ENCODE data around the gene CNOT6. TPM values are rescaled to one million over a fixed set of nuclear protein-coding genes. Genes with fewer than 3 reads are reported as not detected.

The CNOT6 gene
- total RNA-seq, 1 experiment from 2014 or later, result 59.1 TPM

DNA sequence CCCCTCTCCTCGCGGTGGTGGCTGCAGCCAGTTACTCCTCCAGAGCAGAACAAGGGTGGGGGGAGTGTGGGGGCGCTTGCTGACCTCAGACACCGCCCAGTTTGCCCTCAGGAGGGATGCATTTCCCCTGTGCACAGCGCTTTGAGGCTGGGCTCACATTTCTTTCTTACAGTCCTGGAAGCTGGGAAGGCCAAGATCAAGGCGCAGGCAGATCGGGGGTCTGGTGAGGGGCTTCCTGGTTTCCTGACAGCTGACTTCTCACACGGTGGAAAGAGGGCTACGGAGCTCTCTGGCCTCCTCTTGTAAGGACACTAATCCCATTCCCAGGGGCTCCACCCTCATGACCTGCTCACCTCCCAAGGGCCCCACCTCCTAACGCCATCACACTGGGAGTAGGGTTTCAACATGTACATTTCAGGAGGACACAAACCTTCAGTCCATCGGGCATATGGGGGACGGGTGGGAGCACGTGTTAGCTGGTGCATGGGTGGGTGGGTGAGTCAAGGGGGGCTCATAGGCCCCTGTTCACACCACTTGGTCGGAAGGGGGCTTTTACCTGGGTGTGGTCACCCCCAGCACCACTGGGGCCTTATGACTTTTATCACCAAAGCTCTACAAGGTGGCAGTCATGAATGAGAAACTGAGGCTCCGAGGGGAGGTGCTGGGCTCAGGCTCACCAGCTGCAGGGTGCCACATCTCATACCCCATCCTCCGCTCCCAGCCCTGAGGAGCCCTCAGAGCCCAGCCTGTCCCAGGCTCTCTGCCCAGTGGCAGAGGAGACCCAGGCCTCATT, 104.8 kb downstream of the CNOT6 start:
- Histone ChIP-seq H3K4me3 (replicated peaks in 1 of 2; ENCODE audit: low read depth in 1 of 2, low read length in 2 of 2) (no peak overlapping the region), H3K79me2 (ENCODE audit: insufficient read depth, low read length) (no peaks in the 10 kb centered on the region), H3K36me3 (ENCODE audit: control insufficient read depth in 1 of 2, insufficient read depth in 2 of 2, low read length in 2 of 2) (no peaks in the 10 kb centered on the region), H3K9me3 (ENCODE audit: control insufficient read depth in 1 of 2, insufficient read depth in 1 of 2, low read depth in 1 of 2, low read length in 2 of 2) (no peaks in the 10 kb centered on the region), H3K9me2 (ENCODE audit: insufficient read depth) (no peaks in the 10 kb centered on the region), H4K20me1 (ENCODE audit: insufficient read depth) (no peaks in the 10 kb centered on the region), H3K27ac (ENCODE audit: low read depth, low read length) (no peak overlapping the region), H2AFZ (ENCODE audit: low read depth, low read length, poor library complexity, severe bottlenecking) (no peak overlapping the region), H3K4me2 (ENCODE audit: low read length) (no peak overlapping the region), H3K27me3 (ENCODE audit: insufficient read depth, low read length) (no peaks in the 10 kb centered on the region), H3K4me1 (ENCODE audit: control insufficient read depth in 1 of 2, insufficient read depth in 2 of 2, low read length in 2 of 2) (no peaks in the 10 kb centered on the region), H3K9ac (ENCODE audit: low read length) (no peak overlapping the region)
- no peak for TF ChIP-seq JUND (IDR thresholded peaks at IDR 0.05)
- TF ChIP-seq ZFX (IDR thresholded peaks at IDR 0.05), result no peak
- no peak for TF ChIP-seq CBX3 (IDR thresholded peaks at IDR 0.05; ENCODE audit: low read depth)
- TF ChIP-seq EGR1 (IDR thresholded peaks at IDR 0.05; ENCODE audit: low read depth), result no peak
- no peak for TF ChIP-seq SIN3A (IDR thresholded peaks at IDR 0.05; ENCODE audit: low read depth)
- TF ChIP-seq POLR2A (IDR thresholded peaks at IDR 0.05; ENCODE audit: borderline replicate concordance, extremely low read depth, insufficient read depth, insufficient read length), result no peak
- TF ChIP-seq, protein P1, sequence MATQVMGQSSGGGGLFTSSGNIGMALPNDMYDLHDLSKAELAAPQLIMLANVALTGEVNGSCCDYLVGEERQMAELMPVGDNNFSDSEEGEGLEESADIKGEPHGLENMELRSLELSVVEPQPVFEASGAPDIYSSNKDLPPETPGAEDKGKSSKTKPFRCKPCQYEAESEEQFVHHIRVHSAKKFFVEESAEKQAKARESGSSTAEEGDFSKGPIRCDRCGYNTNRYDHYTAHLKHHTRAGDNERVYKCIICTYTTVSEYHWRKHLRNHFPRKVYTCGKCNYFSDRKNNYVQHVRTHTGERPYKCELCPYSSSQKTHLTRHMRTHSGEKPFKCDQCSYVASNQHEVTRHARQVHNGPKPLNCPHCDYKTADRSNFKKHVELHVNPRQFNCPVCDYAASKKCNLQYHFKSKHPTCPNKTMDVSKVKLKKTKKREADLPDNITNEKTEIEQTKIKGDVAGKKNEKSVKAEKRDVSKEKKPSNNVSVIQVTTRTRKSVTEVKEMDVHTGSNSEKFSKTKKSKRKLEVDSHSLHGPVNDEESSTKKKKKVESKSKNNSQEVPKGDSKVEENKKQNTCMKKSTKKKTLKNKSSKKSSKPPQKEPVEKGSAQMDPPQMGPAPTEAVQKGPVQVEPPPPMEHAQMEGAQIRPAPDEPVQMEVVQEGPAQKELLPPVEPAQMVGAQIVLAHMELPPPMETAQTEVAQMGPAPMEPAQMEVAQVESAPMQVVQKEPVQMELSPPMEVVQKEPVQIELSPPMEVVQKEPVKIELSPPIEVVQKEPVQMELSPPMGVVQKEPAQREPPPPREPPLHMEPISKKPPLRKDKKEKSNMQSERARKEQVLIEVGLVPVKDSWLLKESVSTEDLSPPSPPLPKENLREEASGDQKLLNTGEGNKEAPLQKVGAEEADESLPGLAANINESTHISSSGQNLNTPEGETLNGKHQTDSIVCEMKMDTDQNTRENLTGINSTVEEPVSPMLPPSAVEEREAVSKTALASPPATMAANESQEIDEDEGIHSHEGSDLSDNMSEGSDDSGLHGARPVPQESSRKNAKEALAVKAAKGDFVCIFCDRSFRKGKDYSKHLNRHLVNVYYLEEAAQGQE (IDR thresholded peaks at IDR 0.05; ENCODE audit: low read depth), result no peak
- TF ChIP-seq YY1 (IDR thresholded peaks at IDR 0.05; ENCODE audit: extremely low read depth, insufficient replicate concordance, low read depth, low read length), result no peak
- TF ChIP-seq, protein P2, sequence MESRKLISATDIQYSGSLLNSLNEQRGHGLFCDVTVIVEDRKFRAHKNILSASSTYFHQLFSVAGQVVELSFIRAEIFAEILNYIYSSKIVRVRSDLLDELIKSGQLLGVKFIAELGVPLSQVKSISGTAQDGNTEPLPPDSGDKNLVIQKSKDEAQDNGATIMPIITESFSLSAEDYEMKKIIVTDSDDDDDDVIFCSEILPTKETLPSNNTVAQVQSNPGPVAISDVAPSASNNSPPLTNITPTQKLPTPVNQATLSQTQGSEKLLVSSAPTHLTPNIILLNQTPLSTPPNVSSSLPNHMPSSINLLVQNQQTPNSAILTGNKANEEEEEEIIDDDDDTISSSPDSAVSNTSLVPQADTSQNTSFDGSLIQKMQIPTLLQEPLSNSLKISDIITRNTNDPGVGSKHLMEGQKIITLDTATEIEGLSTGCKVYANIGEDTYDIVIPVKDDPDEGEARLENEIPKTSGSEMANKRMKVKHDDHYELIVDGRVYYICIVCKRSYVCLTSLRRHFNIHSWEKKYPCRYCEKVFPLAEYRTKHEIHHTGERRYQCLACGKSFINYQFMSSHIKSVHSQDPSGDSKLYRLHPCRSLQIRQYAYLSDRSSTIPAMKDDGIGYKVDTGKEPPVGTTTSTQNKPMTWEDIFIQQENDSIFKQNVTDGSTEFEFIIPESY (IDR thresholded peaks at IDR 0.05; ENCODE audit: extremely low read depth, insufficient replicate concordance, low read length), result no peak
- CTCF ChIA-PET, result no interaction called here
- POLR2A ChIA-PET, result no interaction called here
- RAD21 ChIA-PET (ENCODE audit: low non-redundant PET in 1 of 2, low total read pairs in 2 of 2, uncharacterized antibody in 2 of 2, unreplicated experiment in 2 of 2), result no interaction called here
- intact Hi-C loops (cut with micrococcal nuclease), result no loop called here
- BruUV-seq (replicated peaks), result no TSS peak
- DNase-seq (ENCODE audit: low read depth, low spot score) (no peak), ATAC-seq (no peak)

All from HCT116 (cell line).